GM21381 (cell line): Measurements from ENCODE around the gene CFTR.
"Not testable (repeated sequence)": the region's sequence is repeated elsewhere in the genome, so short reads cannot be mapped to it uniquely, and the experiment has no call there.

Source experiments
- ATAC-seq: cut with Tn5 transposase; IDR thresholded peaks from one replicate; pipeline ENCODE4 v1.9.1; 2021; ENCODE audit warnings: mild to moderate bottlenecking, moderate library complexity; ENCODE audit not compliant: unreplicated experiment

CFTR gene

GRCh38 chr7:117683430-117684175, 203.8 kb downstream of the CFTR start:
- ATAC-seq = no peak

GRCh38 chr7:117685795-117686194, 206.0 kb downstream of the CFTR start:
- ATAC-seq = no peak

- ATAC-seq = no peak
Measured at GRCh38 chr7:117686311-117686935, 206.6 kb downstream of the CFTR start.

- no peak for ATAC-seq
Measured at GRCh38 chr7:117688126-117688525, 208.3 kb downstream of the CFTR start.

- no peak for ATAC-seq
Measured at GRCh38 chr7:117689406-117689805, 209.6 kb downstream of the CFTR start.

- ATAC-seq = no peak
Measured at GRCh38 chr7:117690147-117690546, 210.3 kb downstream of the CFTR start.

- no peak for ATAC-seq
Measured at GRCh38 chr7:117692338-117692737, 212.5 kb downstream of the CFTR start.

GRCh38 chr7:117698018-117698417, 218.2 kb downstream of the CFTR start:
- ATAC-seq = no peak

- ATAC-seq = no peak
Measured at GRCh38 chr7:117704063-117704462, 224.2 kb downstream of the CFTR start.

GRCh38 chr7:117705630-117706029, 225.8 kb downstream of the CFTR start:
- no peak for ATAC-seq

- ATAC-seq = no peak
Measured at GRCh38 chr7:117706210-117706609, 226.4 kb downstream of the CFTR start.

- ATAC-seq = no peak
Measured at GRCh38 chr7:117707080-117707479, 227.3 kb downstream of the CFTR start.

GRCh38 chr7:117708173-117708572, 228.3 kb downstream of the CFTR start:
- ATAC-seq = not testable (repeated sequence)

- no peak for ATAC-seq
Measured at GRCh38 chr7:117711556-117711955, 231.7 kb downstream of the CFTR start.

- ATAC-seq = peak; percentile 91
Measured at GRCh38 chr7:117715784-117716445, 236.1 kb downstream of the CFTR start.

GRCh38 chr7:117716707-117717299, 237.0 kb downstream of the CFTR start:
- no peak for ATAC-seq

- no peak for ATAC-seq
Measured at GRCh38 chr7:117717357-117717756, 237.5 kb downstream of the CFTR start.
